IPS-18a (cell line): Measurements from ENCODE around the gene MLLT3.

ENCODE experiments used
- H3K27ac ChIP-seq: one replicate; pipeline ENCODE4 v1.5.1; 2013; ENCODE audit warnings: low read length
- H3K27me3 ChIP-seq: one replicate; pipeline ENCODE4 v1.6.1; 2013; ENCODE audit warnings: mild to moderate bottlenecking, low read length; ENCODE audit not compliant: control insufficient read depth, insufficient read depth
- H3K36me3 ChIP-seq: one replicate; pipeline ENCODE4 v1.6.1; 2013; ENCODE audit warnings: low read depth, low read length; ENCODE audit not compliant: control insufficient read depth
- H3K4me1 ChIP-seq: one replicate; pipeline ENCODE4 v1.6.1; 2013; ENCODE audit warnings: low read depth, low read length; ENCODE audit not compliant: control insufficient read depth
- H3K4me3 ChIP-seq: one replicate; pipeline ENCODE4 v1.5.1; 2013; ENCODE audit warnings: low read length
- H3K9ac ChIP-seq: one replicate; pipeline ENCODE4 v1.6.1; 2013; ENCODE audit warnings: mild to moderate bottlenecking, low read length, moderate library complexity
- H3K9me3 ChIP-seq: one replicate; pipeline ENCODE4 v1.6.1; 2013; ENCODE audit warnings: low read depth, low read length; ENCODE audit not compliant: control insufficient read depth

The MLLT3 gene

DNA sequence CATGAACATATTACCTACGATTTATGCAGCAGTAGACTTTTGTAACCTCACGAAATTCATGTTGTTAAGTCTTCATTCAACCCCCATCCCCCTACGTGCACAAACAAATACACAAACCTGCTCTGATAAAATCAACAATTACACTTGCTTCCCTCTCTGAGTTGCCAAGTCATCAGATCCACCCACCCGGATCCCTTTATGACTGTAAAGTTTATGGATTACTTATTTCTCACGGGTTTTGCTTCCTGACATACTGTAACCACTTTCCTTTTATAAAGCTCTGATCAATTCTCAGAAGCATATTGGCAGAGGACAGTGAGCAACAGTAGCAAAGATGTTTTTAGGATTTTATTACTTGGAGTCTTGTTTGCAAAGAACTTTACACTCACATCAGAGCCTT lies 70.5 kb downstream of the MLLT3 start:
- no peak overlapping the region for H3K4me3 ChIP-seq
- H3K27me3 ChIP-seq, result no peaks in the 10 kb centered on the region
- no peak overlapping the region for H3K27ac ChIP-seq
- no peak overlapping the region for H3K9ac ChIP-seq
- H3K9me3 ChIP-seq, result no peaks in the 10 kb centered on the region
- no peaks in the 10 kb centered on the region for H3K36me3 ChIP-seq
- H3K4me1 ChIP-seq, result no peaks in the 10 kb centered on the region

DNA sequence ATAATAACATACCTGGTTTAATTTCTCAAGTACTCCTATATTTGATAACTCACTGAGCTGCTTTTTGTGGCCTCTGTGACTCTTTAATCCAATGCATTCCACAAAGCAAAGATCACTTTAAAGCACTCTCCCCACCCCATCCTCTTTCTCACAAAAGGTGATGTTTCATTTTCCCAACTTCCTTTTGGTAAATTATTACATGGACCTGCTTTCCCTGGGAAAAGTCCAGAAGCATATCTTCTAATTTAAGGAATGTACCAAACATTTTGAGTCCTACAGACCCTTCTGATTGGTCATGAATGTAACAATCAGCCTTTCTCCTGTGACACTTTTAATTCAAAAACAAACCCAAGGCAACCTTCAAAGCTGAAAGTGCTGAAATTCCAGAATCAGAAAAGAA lies 71.1 kb downstream of the MLLT3 start:
- no peaks in the 10 kb centered on the region for H3K4me1 ChIP-seq
- no peak overlapping the region for H3K4me3 ChIP-seq

DNA sequence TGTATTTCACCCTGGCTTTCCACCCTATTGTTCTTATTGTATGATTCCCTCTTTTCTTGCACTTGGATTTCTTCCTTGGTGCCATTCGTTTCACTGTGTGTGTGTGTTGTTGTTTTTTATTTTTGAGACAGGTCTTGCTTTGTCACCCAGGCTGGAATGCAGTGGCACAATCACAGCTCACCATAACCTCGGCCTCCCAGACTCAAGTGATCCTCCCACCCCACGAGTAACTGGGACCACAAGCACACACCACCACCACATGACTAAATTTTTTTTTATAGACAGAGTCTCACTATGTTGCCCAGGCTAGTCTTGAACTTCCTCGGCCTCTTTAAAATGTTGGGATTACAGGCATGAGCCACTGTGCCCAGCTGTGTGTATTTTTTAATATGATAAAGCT lies 72.0 kb downstream of the MLLT3 start:
- H3K27ac ChIP-seq, result no peak overlapping the region
- H3K36me3 ChIP-seq, result no peaks in the 10 kb centered on the region
- H3K27me3 ChIP-seq, result no peaks in the 10 kb centered on the region
- no peak overlapping the region for H3K4me3 ChIP-seq
- no peaks in the 10 kb centered on the region for H3K9me3 ChIP-seq
- H3K4me1 ChIP-seq, result no peaks in the 10 kb centered on the region
- no peak overlapping the region for H3K9ac ChIP-seq

More for the DNA sequence above, 71.1 kb downstream of the MLLT3 start:
- Histone ChIP-seq H3K9ac (no peak overlapping the region), H3K27me3 (no peaks in the 10 kb centered on the region), H3K27ac (no peak overlapping the region), H3K36me3 (no peaks in the 10 kb centered on the region), H3K9me3 (no peaks in the 10 kb centered on the region)

DNA sequence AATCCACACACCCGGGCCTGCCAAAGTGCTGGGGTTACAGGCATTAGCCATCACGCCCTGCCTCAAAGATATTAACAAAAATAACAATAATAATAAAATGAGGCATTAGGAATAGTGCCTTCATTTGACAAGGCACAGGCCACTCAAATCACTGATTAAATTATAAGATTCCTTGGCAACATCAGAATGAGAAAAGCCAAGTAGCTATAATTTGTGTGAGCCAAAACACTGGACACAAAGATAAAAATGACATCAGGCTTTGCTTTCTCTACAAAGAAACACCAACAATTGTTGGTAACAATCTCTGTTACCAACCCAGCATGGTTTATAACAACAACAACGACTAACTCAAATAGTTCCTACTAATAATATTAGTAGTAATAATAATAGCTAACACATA lies 73.2 kb downstream of the MLLT3 start:
- Histone ChIP-seq H3K27ac (no peak overlapping the region), H3K4me3 (no peak overlapping the region)

DNA sequence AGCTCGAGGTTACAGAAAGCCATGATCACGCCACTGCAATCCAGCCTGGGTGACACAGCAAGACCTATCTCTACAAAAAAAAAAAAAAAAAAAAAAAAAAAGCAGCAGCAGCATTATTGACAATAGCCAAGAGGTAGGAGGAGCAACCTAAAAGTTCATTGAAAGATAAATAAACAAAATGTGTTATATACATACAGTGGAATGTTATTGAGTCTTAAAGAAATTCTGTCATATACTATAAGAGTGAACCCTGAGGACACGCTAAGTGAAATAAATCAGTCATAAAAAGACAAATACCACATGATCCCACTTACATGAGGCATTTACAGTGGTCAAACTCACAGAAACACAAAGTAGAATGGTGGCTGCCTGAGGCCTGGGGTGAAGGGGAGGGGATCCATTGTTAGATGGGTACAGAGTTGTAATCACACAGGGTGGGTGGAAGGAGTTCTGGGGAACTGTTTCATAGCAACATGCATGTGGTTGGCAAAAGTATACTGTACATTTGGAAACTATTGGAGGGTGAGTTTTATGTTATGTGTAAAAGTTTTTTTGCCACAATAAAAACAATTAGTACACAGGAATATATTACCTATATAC lies 77.2 kb downstream of the MLLT3 start:
- no peak overlapping the region for H3K9ac ChIP-seq
- no peaks in the 10 kb centered on the region for H3K4me1 ChIP-seq
- no peaks in the 10 kb centered on the region for H3K36me3 ChIP-seq
- H3K27ac ChIP-seq, result no peak overlapping the region
- H3K27me3 ChIP-seq, result no peaks in the 10 kb centered on the region
- H3K4me3 ChIP-seq, result no peak overlapping the region
- H3K9me3 ChIP-seq, result peaks cover 8% of the 10 kb centered on the region

More for the DNA sequence above, 73.2 kb downstream of the MLLT3 start:
- no peaks in the 10 kb centered on the region for H3K9me3 ChIP-seq
- H3K27me3 ChIP-seq, result no peaks in the 10 kb centered on the region
- H3K9ac ChIP-seq, result no peak overlapping the region
- no peaks in the 10 kb centered on the region for H3K4me1 ChIP-seq
- no peaks in the 10 kb centered on the region for H3K36me3 ChIP-seq

DNA sequence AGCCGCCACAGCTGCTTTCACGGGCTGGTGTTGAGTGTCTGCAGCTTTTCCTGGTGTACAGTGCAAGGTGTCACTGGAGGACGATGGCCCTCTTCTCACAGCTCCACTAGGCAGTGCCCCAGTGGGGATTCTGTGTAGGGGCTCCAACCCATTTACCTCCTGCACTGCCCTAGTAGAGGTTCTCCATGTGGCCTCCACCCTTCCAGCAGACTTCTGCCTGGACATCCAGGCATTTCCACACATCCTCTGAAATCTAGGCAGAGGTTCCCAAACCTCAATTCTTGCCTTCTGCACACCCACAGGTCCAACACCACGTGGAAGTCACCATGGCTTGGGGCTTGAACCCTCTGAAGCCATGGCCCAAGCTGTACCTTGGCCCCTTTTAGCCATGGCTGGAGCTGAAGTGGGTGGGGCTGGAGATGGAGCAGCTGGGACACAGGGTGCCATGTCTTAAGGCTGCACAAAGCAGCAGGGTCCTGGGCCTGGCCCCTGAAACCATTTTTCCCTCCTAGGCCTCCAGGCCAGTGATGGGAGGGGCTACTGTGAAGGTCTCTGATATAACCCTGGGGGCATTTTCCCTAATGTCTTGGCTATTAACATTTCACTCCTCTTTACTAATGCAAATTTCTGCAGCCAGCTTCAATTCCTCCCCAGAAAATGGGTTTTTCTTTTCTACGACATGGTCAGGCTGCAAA lies 82.0 kb downstream of the MLLT3 start:
- H3K4me3 ChIP-seq, result no peak overlapping the region
- H3K4me1 ChIP-seq, result no peaks in the 10 kb centered on the region
- no peak overlapping the region for H3K9ac ChIP-seq
- H3K9me3 ChIP-seq, result peaks cover 10% of the 10 kb centered on the region
- H3K27me3 ChIP-seq, result no peaks in the 10 kb centered on the region
- H3K27ac ChIP-seq, result no peak overlapping the region
- H3K36me3 ChIP-seq, result no peaks in the 10 kb centered on the region

DNA sequence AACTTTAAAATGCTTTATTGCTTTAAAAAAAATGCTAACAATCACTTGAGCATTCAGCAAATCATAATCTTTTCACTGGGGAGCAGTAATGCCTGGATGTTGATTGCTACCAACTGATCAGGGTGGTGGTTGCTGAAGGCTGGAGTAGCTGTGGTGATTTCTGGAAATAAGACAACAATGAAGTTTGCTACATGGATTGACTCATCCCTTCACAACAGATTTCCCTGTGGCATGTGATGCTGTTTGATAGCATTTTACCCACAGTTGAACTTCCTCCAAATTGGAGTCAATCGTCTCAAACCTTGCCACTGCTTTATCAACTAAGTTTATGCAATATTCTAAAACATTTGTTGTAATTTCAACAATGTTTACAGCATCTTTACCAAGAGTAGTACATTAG lies 83.3 kb downstream of the MLLT3 start:
- no peak overlapping the region for H3K9ac ChIP-seq
- H3K4me1 ChIP-seq, result no peaks in the 10 kb centered on the region
- H3K9me3 ChIP-seq, result peaks cover 10% of the 10 kb centered on the region
- H3K4me3 ChIP-seq, result no peak overlapping the region
- no peaks in the 10 kb centered on the region for H3K36me3 ChIP-seq
- no peak overlapping the region for H3K27ac ChIP-seq
- no peaks in the 10 kb centered on the region for H3K27me3 ChIP-seq

DNA sequence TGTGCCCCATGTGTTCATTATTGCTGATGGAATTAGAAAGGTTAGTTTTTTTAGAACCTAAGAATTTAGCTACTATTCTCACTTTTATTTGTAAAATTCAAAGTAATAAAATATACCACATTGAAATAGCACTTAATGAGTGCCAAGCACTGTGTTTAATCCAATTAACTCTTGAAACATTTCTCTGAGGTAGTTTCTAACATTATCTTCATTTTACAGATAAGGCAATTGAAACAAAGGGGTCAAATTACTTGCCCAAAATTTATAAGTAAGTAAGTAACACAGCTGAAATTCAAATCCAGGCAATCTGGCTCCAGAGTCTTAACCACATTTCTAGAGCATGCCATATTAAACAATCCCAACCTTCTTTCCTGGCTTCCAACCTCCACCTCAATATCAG lies 84.2 kb downstream of the MLLT3 start:
- Histone ChIP-seq H3K27ac (no peak overlapping the region), H3K4me3 (no peak overlapping the region)

DNA sequence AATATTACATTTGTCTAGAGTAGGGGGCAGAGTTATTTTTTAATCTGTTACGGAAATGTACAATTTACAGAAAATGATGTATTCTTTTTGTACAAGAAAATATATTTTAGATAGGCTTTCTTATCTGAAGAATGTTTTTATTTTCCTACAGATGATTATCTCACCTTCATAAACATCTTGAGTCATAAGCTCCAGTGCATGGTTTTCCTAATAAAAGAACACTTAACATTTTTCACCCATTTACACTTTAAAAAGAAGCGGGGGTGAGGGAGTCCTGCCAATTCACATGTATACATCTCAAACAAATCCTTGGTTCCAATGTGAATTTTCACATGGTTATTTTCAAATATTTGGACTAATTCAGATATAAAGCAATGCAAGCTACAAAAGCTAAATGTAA lies 85.0 kb downstream of the MLLT3 start:
- Histone ChIP-seq H3K9ac (no peak overlapping the region), H3K36me3 (no peaks in the 10 kb centered on the region), H3K4me3 (no peak overlapping the region), H3K4me1 (no peaks in the 10 kb centered on the region), H3K9me3 (peaks cover 10% of the 10 kb centered on the region), H3K27ac (no peak overlapping the region), H3K27me3 (no peaks in the 10 kb centered on the region)

More for the DNA sequence above, 84.2 kb downstream of the MLLT3 start:
- Histone ChIP-seq H3K9ac (no peak overlapping the region), H3K4me1 (no peaks in the 10 kb centered on the region), H3K36me3 (no peaks in the 10 kb centered on the region), H3K9me3 (peaks cover 10% of the 10 kb centered on the region), H3K27me3 (no peaks in the 10 kb centered on the region)

DNA sequence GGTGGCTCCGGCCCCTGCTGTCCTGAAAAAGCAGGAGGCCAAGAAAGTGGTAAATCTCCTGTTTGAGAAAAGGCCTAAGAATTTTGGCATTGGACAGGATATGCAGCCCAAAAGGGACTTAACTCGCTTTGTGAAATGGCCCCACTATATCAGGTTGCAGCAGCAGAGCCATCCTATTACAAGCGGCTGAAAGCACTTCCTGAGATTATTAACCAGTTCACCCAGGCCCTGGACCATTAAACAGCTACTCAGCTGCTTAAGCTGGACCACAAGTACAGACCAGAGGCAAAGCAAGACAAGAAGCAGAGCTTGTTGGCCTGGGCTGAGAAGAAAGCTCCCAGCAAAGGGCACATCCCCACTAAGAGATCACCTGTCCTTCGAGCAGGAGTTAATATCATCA lies 89.7 kb downstream of the MLLT3 start:
- Histone ChIP-seq H3K36me3 (no peaks in the 10 kb centered on the region), H3K9me3 (no peaks in the 10 kb centered on the region), H3K4me1 (no peaks in the 10 kb centered on the region), H3K27ac (no peak overlapping the region), H3K27me3 (no peaks in the 10 kb centered on the region), H3K4me3 (no peak overlapping the region), H3K9ac (no peak overlapping the region)

DNA sequence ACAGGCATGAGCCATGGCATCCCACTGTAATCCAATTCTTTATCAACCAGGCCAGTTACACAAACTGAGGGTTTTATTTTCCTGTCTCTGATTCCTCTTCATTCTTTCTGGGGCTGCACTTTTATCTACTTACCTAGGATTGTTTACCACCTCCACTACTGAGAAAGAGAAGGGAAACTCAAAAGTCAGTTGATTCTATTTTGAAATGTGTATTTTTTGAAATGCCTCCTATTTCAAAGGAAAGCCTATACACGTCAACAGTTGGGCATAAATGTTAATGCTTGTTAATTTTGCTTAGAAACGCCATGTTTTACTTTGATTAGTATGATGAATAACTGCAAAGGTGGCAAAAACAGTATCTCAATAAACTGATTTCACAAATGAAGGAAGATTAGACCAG lies 92.5 kb downstream of the MLLT3 start:
- no peak overlapping the region for H3K4me3 ChIP-seq
- no peak overlapping the region for H3K9ac ChIP-seq
- no peaks in the 10 kb centered on the region for H3K36me3 ChIP-seq
- H3K27ac ChIP-seq, result no peak overlapping the region
- H3K9me3 ChIP-seq, result no peaks in the 10 kb centered on the region
- no peaks in the 10 kb centered on the region for H3K27me3 ChIP-seq
- peaks cover 6% of the 10 kb centered on the region for H3K4me1 ChIP-seq

DNA sequence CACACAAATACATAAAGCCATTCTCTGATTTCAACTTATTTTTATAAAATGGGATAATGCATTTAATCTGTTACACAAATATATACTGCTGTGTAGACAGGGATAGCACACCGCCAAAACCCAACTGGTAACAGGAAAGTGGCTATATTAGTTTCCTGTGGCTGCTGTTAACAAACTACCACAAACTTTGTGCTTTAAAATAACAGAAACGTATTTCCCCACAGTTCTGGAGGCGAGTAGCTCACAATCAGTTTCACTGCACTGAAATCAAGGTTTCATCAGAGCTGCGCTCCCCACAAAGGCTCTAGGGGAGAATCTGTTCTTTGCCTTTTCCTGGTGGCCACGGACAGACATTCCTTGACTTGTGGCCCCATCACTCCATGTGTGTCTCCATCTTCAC lies 94.0 kb downstream of the MLLT3 start:
- Histone ChIP-seq H3K4me1 (peaks cover 6% of the 10 kb centered on the region), H3K36me3 (no peaks in the 10 kb centered on the region), H3K27ac (no peak overlapping the region), H3K4me3 (no peak overlapping the region), H3K9me3 (no peaks in the 10 kb centered on the region), H3K27me3 (no peaks in the 10 kb centered on the region), H3K9ac (no peak overlapping the region)
